22Rv1 (cell line): ENCODE data around the gene CYP4B1.

Experiments used
- H3K27ac ChIP-seq: fragments of 450-650 bp; 2 replicates; pipeline ENCODE4 v1.5.1; 2017
- ZFX ChIP-seq: fragments of 450-650 bp; IDR thresholded peaks from 2 replicates; pipeline ENCODE4 v1.6.1; 2017; ENCODE audit warnings: antibody characterized with exemption, borderline replicate concordance
- TF ChIP-seq, protein P1 (sequence below): fragments of 450-650 bp; IDR thresholded peaks from 2 replicates; pipeline ENCODE4 v1.5.1; 2017; ENCODE audit warnings: mild to moderate bottlenecking

CYP4B1 gene

DNA sequence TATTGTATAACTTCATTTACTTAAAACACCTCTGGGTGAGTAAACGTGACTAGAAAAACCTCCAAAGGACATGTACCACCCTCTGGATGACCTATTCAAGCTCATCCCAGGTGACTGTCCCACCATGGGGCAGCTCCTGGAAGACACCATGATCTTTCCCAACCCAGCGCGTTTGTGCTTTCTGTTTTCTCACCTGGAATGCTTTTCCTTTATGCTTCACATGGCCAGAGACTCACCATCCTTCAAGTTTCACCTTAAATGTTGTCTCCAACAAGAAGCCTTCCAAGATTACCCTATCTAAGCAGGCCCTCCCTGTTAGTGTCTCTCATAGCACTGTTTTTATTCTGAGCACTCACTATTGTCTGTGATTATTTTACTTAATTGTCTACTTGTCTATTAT lies 11.1 kb downstream of the CYP4B1 start:
- H3K27ac ChIP-seq: no peak overlapping the region
- no peak for TF ChIP-seq ZFX
- TF ChIP-seq, protein P1, sequence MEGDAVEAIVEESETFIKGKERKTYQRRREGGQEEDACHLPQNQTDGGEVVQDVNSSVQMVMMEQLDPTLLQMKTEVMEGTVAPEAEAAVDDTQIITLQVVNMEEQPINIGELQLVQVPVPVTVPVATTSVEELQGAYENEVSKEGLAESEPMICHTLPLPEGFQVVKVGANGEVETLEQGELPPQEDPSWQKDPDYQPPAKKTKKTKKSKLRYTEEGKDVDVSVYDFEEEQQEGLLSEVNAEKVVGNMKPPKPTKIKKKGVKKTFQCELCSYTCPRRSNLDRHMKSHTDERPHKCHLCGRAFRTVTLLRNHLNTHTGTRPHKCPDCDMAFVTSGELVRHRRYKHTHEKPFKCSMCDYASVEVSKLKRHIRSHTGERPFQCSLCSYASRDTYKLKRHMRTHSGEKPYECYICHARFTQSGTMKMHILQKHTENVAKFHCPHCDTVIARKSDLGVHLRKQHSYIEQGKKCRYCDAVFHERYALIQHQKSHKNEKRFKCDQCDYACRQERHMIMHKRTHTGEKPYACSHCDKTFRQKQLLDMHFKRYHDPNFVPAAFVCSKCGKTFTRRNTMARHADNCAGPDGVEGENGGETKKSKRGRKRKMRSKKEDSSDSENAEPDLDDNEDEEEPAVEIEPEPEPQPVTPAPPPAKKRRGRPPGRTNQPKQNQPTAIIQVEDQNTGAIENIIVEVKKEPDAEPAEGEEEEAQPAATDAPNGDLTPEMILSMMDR: no peak

DNA sequence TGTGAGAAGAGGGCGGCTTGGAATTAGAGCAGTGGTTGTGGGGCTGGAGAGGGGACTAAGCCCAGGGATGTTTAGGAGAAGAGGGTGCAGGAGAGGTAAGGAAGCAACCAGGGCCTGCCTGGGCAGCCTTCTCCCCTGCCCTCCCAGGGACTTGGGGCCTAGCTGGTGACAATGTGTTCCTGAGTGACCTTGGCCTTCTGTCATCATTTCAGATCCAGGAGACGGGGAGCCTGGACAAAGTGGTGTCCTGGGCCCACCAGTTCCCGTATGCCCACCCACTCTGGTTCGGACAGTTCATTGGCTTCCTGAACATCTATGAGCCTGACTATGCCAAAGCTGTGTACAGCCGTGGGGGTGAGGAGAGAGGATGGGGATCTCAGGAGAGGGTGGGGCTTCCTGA lies 11.8 kb downstream of the CYP4B1 start:
- TF ChIP-seq ZFX: no peak
- TF ChIP-seq, protein P1: no peak
- H3K27ac ChIP-seq: no peak overlapping the region

DNA sequence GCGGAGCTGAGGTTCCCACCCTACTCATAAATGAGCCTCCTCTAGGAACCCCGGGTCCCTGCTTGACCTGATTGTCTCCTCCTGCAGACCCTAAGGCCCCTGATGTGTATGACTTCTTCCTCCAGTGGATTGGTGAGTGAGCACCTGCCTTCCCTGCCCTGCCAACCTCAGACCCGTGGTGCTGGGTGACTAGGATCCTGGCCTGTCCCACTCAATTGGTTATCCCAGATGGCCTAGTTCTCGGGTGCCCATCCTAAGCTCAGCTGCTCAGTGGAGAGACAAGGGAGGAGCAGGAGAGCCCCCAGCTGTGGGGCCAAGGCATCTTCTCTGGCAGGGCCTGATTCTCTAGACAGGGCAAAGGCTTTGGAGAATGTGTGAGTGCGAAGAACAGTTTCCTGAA lies 12.2 kb downstream of the CYP4B1 start:
- H3K27ac ChIP-seq: no peak overlapping the region
- TF ChIP-seq ZFX: no peak
- TF ChIP-seq, protein P1: no peak

DNA sequence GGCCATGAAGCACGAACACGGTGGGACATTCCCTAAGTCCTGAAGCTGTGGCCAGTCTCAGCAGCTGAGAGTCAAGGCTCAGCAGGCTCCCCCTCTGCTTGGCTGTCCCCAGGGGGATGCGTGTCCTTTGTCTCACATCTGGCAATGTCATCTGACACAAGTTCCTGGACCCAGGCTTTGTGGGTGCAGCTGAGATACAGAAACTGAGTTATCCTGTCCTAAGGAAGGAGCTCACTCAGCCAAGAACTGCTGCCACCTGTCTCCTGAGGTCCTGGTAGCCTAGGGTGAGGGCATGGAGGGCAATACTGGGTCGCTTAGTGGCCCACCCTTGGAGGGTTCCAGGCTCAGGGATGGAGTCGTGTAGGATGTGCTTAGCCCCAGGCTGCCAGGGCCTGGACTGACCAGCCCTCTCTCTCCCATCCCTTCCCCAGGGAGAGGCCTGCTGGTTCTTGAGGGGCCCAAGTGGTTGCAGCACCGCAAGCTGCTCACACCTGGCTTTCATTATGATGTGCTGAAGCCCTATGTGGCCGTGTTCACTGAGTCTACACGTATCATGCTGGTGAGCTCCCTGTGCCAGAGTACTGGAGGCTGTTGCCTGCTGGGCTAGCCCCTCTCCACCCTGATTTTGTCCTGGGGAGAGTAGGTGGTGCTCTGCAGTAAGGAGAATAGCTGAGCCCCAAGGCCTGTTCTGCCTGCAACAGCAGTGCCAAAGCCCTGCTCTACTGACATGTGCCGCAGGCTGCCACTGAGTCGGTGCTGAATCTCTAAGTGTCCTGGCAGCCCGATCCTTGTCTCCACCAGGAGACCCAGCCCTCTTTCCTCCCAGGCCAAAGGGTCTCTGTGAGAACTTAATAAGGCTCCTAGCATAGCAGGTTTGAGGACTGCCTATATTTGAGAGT lies 13.5 kb downstream of the CYP4B1 start:
- H3K27ac ChIP-seq: no peak overlapping the region
- TF ChIP-seq, protein P1: no peak
- TF ChIP-seq ZFX: no peak

DNA sequence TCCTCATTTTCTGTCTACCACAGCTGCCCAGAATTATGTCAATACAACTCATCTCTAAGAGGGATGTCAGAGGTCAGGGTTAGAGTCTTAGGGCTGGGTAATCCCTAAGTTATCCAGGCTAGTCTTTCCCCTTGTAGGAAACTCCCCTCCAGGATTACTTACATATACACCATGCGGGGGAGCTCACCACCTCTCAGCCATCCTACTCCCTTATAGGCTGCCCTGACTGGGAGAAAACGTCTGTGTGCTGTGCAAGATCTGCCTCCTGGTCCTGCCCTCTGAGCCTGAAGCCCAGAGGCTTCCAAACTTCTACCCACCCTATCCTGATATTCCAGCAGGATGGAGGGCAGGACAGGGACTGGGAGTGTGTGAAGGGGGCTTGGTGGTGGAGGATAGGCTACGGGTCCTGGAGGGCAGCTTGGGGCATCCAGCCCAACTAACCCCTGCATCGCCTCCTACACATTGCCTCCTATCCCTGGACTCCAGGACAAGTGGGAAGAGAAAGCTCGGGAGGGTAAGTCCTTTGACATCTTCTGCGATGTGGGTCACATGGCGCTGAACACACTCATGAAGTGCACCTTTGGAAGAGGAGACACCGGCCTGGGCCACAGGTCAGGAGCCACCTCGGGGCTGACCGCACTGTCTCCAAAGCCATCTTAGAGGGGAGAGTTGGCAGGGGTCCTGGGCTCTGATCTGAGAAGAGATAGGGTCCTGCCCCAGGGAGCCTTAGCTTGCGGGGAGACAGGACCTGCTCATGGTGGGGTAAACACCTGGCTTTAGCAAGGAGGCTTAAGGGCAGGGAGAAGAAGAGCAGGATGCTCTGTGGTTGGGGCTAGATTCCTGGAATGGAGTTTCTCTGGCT lies 14.4 kb downstream of the CYP4B1 start:
- no peak for TF ChIP-seq ZFX
- TF ChIP-seq, protein P1: no peak
- no peak overlapping the region for H3K27ac ChIP-seq

DNA sequence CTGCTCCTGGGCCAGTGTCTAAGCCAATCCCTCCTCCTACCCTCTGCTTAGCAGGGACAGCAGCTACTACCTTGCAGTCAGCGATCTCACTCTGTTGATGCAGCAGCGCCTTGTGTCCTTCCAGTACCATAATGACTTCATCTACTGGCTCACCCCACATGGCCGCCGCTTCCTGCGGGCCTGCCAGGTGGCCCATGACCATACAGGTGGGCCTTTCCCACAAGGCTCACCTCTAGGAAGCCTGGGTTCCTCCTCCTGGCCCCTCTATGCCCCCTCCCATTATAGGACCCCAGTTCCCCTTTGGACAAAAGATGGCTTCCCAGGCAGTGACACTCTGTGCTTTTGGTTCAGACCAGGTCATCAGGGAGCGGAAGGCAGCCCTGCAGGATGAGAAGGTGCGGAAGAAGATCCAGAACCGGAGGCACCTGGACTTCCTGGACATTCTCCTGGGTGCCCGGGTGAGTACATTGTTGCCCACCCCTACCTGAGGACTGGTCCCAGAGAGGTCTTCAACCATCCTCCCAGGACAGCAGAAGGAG lies 15.1 kb downstream of the CYP4B1 start:
- TF ChIP-seq, protein P1: no peak
- TF ChIP-seq ZFX: no peak
- H3K27ac ChIP-seq: no peak overlapping the region
